HepG2 (cell line): ENCODE data around the gene UBAP2. TPM values are rescaled to one million over a fixed set of nuclear protein-coding genes. Genes with fewer than 3 reads are reported as not detected.

Experiments used
- ATF1 ChIP-seq: IDR thresholded peaks from 2 replicates; pipeline ENCODE4 v1.6.1; 2016; ENCODE audit warnings: mild to moderate bottlenecking, control low read depth
- BRD4 ChIP-seq: sonication (generic); formaldehyde crosslinking; IDR thresholded peaks from 2 replicates; pipeline ENCODE4 v1.4.0; 2020; ENCODE audit warnings: missing genetic modification reagents
- FIP1L1 ChIP-seq: fragments of 200-400 bp; formaldehyde crosslinking; IDR thresholded peaks from 2 replicates; pipeline ENCODE4 v1.6.1; 2018; ENCODE audit warnings: low read depth, mild to moderate bottlenecking, low read length, moderate library complexity, borderline replicate concordance; ENCODE audit not compliant: insufficient read depth
- HMGA1 ChIP-seq: sonication (generic); formaldehyde crosslinking; conservative IDR thresholded peaks from 2 replicates; pipeline ENCODE4 v1.4.0; 2020; ENCODE audit warnings: missing genetic modification reagents
- ISL2 ChIP-seq: sonication (generic); formaldehyde crosslinking; IDR thresholded peaks from 2 replicates; pipeline ENCODE4 v1.5.0; 2020; ENCODE audit warnings: missing genetic modification reagents
- SNAI1 ChIP-seq: sonication (generic); formaldehyde crosslinking; IDR thresholded peaks from 2 replicates; pipeline ENCODE4 v1.5.0; 2020; ENCODE audit warnings: mild to moderate bottlenecking, missing genetic modification reagents, borderline replicate concordance
- STAG1 ChIP-seq: sonication (generic); formaldehyde crosslinking; IDR thresholded peaks from 2 replicates; pipeline ENCODE4 v1.4.0; 2020; ENCODE audit warnings: missing genetic modification reagents
- ZFP36L2 ChIP-seq: sonication (generic); formaldehyde crosslinking; IDR thresholded peaks from 2 replicates; pipeline ENCODE4 v1.4.0; 2020; ENCODE audit warnings: missing genetic modification reagents
- ZFX ChIP-seq: sonication (generic); formaldehyde crosslinking; IDR thresholded peaks from 2 replicates; pipeline ENCODE4 v1.4.0; 2020; ENCODE audit warnings: mild to moderate bottlenecking, low read depth, missing genetic modification reagents, moderate library complexity
- ZNF331 ChIP-seq: sonication (generic); formaldehyde crosslinking; IDR thresholded peaks from 2 replicates; pipeline ENCODE4 v1.4.0; 2020; ENCODE audit warnings: missing genetic modification reagents
- ZNF543 ChIP-seq: sonication (generic); formaldehyde crosslinking; IDR thresholded peaks from 2 replicates; pipeline ENCODE4 v1.4.0; 2020; ENCODE audit warnings: mild to moderate bottlenecking, missing genetic modification reagents
- ZNF777 ChIP-seq: sonication (generic); formaldehyde crosslinking; IDR thresholded peaks from 2 replicates; pipeline ENCODE4 v1.4.0; 2020; ENCODE audit warnings: missing genetic modification reagents
- polyA plus RNA-seq, 8 experiments: library from polyadenylated mRNA; depleted of rRNA in 3 of 8; stranded (reverse) in 7 of 8; unstranded in 1 of 8; fragments of >200 nt; fragmentation: Illumina TruSeq in 4 of 8; extraction: Trizol in 4 of 8; gene quantifications; 2 replicates each; pipeline versions ENCODE4 v1.2.1 to v1.2.3, GENCODE V29; 2011 to 2016; ENCODE audit warnings: low read depth in 4 of 8, missing spikeins in 1 of 8, mixed read lengths in 1 of 8; ENCODE audit not compliant: insufficient read depth in 1 of 8
- total RNA-seq, 5 experiments: library from RNA; depleted of rRNA; stranded (reverse); fragments of >200 nt; fragmentation: Illumina TruSeq; extraction: Trizol; gene quantifications; 2 replicates each; pipeline ENCODE4 v1.2.3, GENCODE V29; 2016; ENCODE audit warnings: low read depth in 1 of 5
- TF ChIP-seq, protein P1 (sequence below): sonication (generic); formaldehyde crosslinking; IDR thresholded peaks from 2 replicates; pipeline ENCODE4 v1.4.0; 2020; ENCODE audit warnings: missing genetic modification reagents
- TF ChIP-seq, protein P2 (sequence below): IDR thresholded peaks from 2 replicates; pipeline ENCODE4 v1.6.1; 2016; ENCODE audit warnings: low read depth
- TF ChIP-seq, protein P3 (sequence below): sonication (generic); formaldehyde crosslinking; IDR thresholded peaks from 2 replicates; pipeline ENCODE4 v1.4.0; 2020; ENCODE audit warnings: missing genetic modification reagents
- TF ChIP-seq, protein P4 (sequence below): sonication (generic); formaldehyde crosslinking; IDR thresholded peaks from 2 replicates; pipeline ENCODE4; 2020; ENCODE audit warnings: missing genetic modification reagents, mild to moderate bottlenecking, borderline replicate concordance

The UBAP2 gene
- total and polyA plus RNA-seq, 2 of the 13 experiments (the other 11 are each of a cell fraction or from before 2014, with no cell fraction given): 19.0 to 22.0 TPM

DNA sequence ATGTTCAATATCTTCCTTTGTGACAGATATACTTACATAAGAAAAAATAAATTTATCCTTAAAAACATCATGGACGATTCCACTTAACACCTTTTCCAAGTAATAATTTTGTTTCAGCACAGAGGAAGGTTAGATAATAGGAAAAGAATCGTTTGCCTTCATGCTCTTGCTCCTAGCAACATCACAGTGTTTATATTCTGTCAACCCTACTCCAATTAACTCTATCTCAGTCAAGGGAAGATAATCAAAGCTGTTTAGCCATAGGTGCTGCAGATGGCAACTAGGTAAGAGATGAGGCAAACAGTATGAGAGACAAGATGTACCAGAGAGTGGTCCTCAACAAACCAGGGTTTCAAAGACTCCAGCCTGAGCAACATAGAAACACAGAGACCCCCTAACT, 55.6 kb downstream of the UBAP2 start (continued):
- TF ChIP-seq, protein P1, sequence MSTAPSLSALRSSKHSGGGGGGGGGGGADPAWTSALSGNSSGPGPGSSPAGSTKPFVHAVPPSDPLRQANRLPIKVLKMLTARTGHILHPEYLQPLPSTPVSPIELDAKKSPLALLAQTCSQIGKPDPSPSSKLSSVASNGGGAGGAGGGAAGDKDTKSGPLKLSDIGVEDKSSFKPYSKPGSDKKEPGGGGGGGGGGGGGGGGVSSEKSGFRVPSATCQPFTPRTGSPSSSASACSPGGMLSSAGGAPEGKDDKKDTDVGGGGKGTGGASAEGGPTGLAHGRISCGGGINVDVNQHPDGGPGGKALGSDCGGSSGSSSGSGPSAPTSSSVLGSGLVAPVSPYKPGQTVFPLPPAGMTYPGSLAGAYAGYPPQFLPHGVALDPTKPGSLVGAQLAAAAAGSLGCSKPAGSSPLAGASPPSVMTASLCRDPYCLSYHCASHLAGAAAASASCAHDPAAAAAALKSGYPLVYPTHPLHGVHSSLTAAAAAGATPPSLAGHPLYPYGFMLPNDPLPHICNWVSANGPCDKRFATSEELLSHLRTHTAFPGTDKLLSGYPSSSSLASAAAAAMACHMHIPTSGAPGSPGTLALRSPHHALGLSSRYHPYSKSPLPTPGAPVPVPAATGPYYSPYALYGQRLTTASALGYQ: no peak
- TF ChIP-seq STAG1: no peak
- no peak for TF ChIP-seq BRD4
- TF ChIP-seq ZFP36L2 (CRISPR knock-in tag): no peak
- TF ChIP-seq ZNF777: no peak
- no peak for TF ChIP-seq ATF1 (CRISPR knock-in tag)
- TF ChIP-seq HMGA1: no peak
- TF ChIP-seq, protein P2, sequence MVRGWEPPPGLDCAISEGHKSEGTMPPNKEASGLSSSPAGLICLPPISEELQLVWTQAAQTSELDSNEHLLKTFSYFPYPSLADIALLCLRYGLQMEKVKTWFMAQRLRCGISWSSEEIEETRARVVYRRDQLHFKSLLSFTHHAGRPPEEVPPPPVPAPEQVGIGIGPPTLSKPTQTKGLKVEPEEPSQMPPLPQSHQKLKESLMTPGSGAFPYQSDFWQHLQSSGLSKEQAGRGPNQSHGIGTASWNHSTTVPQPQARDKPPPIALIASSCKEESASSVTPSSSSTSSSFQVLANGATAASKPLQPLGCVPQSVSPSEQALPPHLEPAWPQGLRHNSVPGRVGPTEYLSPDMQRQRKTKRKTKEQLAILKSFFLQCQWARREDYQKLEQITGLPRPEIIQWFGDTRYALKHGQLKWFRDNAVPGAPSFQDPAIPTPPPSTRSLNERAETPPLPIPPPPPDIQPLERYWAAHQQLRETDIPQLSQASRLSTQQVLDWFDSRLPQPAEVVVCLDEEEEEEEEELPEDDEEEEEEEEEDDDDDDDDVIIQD (CRISPR knock-in tag): no peak
- TF ChIP-seq, protein P3, sequence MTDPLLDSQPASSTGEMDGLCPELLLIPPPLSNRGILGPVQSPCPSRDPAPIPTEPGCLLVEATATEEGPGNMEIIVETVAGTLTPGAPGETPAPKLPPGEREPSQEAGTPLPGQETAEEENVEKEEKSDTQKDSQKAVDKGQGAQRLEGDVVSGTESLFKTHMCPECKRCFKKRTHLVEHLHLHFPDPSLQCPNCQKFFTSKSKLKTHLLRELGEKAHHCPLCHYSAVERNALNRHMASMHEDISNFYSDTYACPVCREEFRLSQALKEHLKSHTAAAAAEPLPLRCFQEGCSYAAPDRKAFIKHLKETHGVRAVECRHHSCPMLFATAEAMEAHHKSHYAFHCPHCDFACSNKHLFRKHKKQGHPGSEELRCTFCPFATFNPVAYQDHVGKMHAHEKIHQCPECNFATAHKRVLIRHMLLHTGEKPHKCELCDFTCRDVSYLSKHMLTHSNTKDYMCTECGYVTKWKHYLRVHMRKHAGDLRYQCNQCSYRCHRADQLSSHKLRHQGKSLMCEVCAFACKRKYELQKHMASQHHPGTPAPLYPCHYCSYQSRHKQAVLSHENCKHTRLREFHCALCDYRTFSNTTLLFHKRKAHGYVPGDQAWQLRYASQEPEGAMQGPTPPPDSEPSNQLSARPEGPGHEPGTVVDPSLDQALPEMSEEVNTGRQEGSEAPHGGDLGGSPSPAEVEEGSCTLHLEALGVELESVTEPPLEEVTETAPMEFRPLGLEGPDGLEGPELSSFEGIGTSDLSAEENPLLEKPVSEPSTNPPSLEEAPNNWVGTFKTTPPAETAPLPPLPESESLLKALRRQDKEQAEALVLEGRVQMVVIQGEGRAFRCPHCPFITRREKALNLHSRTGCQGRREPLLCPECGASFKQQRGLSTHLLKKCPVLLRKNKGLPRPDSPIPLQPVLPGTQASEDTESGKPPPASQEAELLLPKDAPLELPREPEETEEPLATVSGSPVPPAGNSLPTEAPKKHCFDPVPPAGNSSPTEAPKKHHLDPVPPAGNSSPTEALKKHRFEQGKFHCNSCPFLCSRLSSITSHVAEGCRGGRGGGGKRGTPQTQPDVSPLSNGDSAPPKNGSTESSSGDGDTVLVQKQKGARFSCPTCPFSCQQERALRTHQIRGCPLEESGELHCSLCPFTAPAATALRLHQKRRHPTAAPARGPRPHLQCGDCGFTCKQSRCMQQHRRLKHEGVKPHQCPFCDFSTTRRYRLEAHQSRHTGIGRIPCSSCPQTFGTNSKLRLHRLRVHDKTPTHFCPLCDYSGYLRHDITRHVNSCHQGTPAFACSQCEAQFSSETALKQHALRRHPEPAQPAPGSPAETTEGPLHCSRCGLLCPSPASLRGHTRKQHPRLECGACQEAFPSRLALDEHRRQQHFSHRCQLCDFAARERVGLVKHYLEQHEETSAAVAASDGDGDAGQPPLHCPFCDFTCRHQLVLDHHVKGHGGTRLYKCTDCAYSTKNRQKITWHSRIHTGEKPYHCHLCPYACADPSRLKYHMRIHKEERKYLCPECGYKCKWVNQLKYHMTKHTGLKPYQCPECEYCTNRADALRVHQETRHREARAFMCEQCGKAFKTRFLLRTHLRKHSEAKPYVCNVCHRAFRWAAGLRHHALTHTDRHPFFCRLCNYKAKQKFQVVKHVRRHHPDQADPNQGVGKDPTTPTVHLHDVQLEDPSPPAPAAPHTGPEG (CRISPR knock-in tag): no peak
- TF ChIP-seq, protein P4, sequence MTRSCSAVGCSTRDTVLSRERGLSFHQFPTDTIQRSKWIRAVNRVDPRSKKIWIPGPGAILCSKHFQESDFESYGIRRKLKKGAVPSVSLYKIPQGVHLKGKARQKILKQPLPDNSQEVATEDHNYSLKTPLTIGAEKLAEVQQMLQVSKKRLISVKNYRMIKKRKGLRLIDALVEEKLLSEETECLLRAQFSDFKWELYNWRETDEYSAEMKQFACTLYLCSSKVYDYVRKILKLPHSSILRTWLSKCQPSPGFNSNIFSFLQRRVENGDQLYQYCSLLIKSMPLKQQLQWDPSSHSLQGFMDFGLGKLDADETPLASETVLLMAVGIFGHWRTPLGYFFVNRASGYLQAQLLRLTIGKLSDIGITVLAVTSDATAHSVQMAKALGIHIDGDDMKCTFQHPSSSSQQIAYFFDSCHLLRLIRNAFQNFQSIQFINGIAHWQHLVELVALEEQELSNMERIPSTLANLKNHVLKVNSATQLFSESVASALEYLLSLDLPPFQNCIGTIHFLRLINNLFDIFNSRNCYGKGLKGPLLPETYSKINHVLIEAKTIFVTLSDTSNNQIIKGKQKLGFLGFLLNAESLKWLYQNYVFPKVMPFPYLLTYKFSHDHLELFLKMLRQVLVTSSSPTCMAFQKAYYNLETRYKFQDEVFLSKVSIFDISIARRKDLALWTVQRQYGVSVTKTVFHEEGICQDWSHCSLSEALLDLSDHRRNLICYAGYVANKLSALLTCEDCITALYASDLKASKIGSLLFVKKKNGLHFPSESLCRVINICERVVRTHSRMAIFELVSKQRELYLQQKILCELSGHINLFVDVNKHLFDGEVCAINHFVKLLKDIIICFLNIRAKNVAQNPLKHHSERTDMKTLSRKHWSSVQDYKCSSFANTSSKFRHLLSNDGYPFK (CRISPR knock-in tag): no peak
- no peak for TF ChIP-seq ZNF331
- no peak for TF ChIP-seq SNAI1 (CRISPR knock-in tag)
- no peak for TF ChIP-seq ISL2 (CRISPR knock-in tag)
- no peak for TF ChIP-seq ZFX
- TF ChIP-seq FIP1L1: no peak
- TF ChIP-seq ZNF543 (CRISPR knock-in tag): no peak
- TF ChIP-seq, all 625 proteins: peak for 0
